Smooth muscle cell (in vitro differentiated cells): Measurements from ENCODE around the gene SLC35B4. TPM values are rescaled to one million over a fixed set of nuclear protein-coding genes. Genes with fewer than 3 reads are reported as not detected.

Source experiments
- DNase-seq: peaks from one replicate; lab custom pipeline; 2025; ENCODE audit not compliant: unreplicated experiment; lab: John Stamatoyannopoulos, UW
- H2AFZ ChIP-seq: fragments of 200-600 bp; sonication (generic); 2 replicates; pipeline ENCODE4 v1.6.0; 2016; ENCODE audit warnings: antibody characterized with exemption, low read depth, mild to moderate bottlenecking
- H3F3A ChIP-seq: fragments of 200-600 bp; sonication (generic); 2 replicates; pipeline ENCODE4 v1.6.0; 2017; ENCODE audit warnings: antibody characterized with exemption, low read depth
- H3K27ac ChIP-seq: fragments of 200-600 bp; sonication (generic); 2 replicates; pipeline ENCODE4 v1.5.1; 2016; ENCODE audit warnings: low read depth, mild to moderate bottlenecking
- H3K27me3 ChIP-seq: fragments of 200-600 bp; sonication (generic); 2 replicates; pipeline ENCODE4 v1.6.1; 2016; ENCODE audit warnings: low read depth, mild to moderate bottlenecking
- H3K36me3 ChIP-seq: fragments of 200-600 bp; sonication (generic); 2 replicates; pipeline ENCODE4 v1.5.1; 2016; ENCODE audit warnings: low read depth
- H3K4me1 ChIP-seq: fragments of 200-600 bp; sonication (generic); 2 replicates; pipeline ENCODE4 v1.5.1; 2016; ENCODE audit warnings: low read depth
- H3K4me2 ChIP-seq: fragments of 200-600 bp; sonication (generic); 2 replicates; pipeline ENCODE4 v1.6.0; 2016; ENCODE audit warnings: mild to moderate bottlenecking
- H3K4me3 ChIP-seq: fragments of 200-600 bp; sonication (generic); 2 replicates; pipeline ENCODE4 v1.5.1; 2016; ENCODE audit warnings: mild to moderate bottlenecking
- H3K79me2 ChIP-seq: fragments of 200-600 bp; sonication (generic); 2 replicates; pipeline ENCODE4 v1.6.0; 2016; ENCODE audit warnings: low read depth, mild to moderate bottlenecking
- H3K9ac ChIP-seq: fragments of 200-600 bp; sonication (generic); 2 replicates; pipeline ENCODE4 v1.6.0; 2016; ENCODE audit warnings: low read depth
- H3K9me3 ChIP-seq: fragments of 200-600 bp; sonication (generic); replicated peaks from 2 replicates; pipeline ENCODE4 v1.5.1; 2016; ENCODE audit warnings: low read depth
- H4K20me1 ChIP-seq: fragments of 200-600 bp; sonication (generic); 2 replicates; pipeline ENCODE4 v1.6.0; 2016; ENCODE audit warnings: low read depth
- WGBS: methylation state at CpG from one replicate; pipeline ENCODE4 v1.1.7; 2016; ENCODE audit warnings: low lambda C conversion rate; 5-methylcytosine and 5-hydroxymethylcytosine counted together
- polyA plus RNA-seq: library from polyadenylated mRNA; unstranded; fragments of >200 nt; fragmentation: Nextera tagmentation; extraction: Ambion mirVana; gene quantifications from 2 replicates; pipeline ENCODE4 v1.2.1, GENCODE V29; 2016
- total RNA-seq: library from RNA; depleted of rRNA; stranded (reverse); fragments of >200 nt; gene quantifications from 2 replicates; pipeline ENCODE4 v1.2.3, GENCODE V29; 2014
- TF ChIP-seq, protein P1 (sequence below): fragments of 200-600 bp; sonication (generic); IDR thresholded peaks from 2 replicates; pipeline ENCODE4 v1.5.1; 2017; ENCODE audit warnings: borderline replicate concordance, mild to moderate bottlenecking, antibody characterized with exemption; ENCODE audit not compliant: insufficient read depth, poor library complexity, severe bottlenecking

SLC35B4 gene
- total and polyA plus RNA-seq, 2 experiments from 2014 or later = 21.3 to 26.7 TPM

DNA sequence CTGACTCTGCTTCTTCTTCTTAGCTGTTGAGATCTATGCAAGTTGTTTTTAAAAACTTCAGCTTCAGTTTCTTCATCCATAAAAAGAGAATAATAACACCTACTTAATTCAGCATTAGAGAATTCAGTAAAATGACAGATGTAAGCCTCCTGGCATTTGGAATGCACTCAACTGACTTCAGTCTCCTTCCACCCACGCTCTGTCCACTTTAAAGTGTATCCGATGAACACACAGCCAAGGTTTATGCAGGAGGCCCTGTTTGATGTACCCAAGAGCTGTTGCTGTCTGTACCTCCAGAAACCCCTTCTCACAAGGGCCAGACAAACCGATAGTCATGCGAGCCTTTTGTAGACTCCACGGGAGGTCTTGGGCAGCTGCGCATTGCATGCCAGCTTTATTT is 27.1 kb upstream of the SLC35B4 start:
- Histone ChIP-seq H4K20me1 (no peaks in the 10 kb centered on the region), H3K4me2 (no peak overlapping the region), H2AFZ (no peak overlapping the region), H3K27me3 (peaks cover 28% of the 10 kb centered on the region), H3K9ac (no peak overlapping the region), H3K27ac (no peak overlapping the region), H3F3A (no peaks in the 10 kb centered on the region), H3K36me3 (no peaks in the 10 kb centered on the region), H3K9me3 (no peaks in the 10 kb centered on the region), H3K79me2 (no peaks in the 10 kb centered on the region), H3K4me3 (no peak overlapping the region), H3K4me1 (no peaks in the 10 kb centered on the region)
- no peak for DNase-seq
- 82% methylated on average over 6 of the region's 6 CpGs for WGBS
- TF ChIP-seq, protein P1, sequence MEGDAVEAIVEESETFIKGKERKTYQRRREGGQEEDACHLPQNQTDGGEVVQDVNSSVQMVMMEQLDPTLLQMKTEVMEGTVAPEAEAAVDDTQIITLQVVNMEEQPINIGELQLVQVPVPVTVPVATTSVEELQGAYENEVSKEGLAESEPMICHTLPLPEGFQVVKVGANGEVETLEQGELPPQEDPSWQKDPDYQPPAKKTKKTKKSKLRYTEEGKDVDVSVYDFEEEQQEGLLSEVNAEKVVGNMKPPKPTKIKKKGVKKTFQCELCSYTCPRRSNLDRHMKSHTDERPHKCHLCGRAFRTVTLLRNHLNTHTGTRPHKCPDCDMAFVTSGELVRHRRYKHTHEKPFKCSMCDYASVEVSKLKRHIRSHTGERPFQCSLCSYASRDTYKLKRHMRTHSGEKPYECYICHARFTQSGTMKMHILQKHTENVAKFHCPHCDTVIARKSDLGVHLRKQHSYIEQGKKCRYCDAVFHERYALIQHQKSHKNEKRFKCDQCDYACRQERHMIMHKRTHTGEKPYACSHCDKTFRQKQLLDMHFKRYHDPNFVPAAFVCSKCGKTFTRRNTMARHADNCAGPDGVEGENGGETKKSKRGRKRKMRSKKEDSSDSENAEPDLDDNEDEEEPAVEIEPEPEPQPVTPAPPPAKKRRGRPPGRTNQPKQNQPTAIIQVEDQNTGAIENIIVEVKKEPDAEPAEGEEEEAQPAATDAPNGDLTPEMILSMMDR = no peak

DNA sequence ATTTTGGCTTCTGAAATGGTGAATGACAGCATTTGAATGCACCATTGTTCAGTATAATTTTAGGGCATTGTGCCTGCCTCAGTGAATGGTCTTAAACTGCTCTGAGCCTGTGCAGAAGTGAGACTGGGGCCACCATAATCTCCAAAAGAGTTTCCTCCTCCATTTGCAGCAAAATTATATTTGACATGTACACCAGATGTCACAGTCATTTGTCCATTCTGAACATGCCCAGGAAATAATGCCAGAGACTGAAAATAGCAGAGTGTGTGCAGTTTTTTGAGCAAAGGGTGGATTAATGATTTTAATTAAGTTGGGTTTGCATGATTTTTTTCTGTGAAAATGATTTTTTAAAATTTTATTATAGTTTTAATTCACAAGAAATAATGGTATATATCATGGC is 26.4 kb upstream of the SLC35B4 start:
- DNase-seq = no peak
- Histone ChIP-seq H3K79me2 (no peaks in the 10 kb centered on the region), H3K9me3 (no peaks in the 10 kb centered on the region)

DNA sequence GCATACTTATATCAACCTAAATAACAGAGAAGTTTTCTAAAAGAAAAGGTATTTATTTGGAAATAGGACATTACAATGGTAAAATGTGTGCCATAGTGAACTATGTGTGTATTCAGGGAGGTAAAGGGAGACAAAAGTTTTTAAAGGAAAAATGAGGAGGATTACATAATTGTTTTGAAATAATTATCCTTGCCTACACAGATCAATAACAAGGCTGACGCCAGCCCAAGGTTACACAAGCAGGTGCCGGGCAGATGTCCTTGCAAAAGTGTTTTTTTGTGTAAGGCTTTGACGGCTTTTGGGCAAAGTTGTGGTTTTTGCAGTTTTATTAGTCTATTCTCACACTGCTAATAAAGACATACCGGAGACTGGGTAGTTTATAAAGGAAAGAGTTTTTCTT is 22.7 kb upstream of the SLC35B4 start:
- no peaks in the 10 kb centered on the region for H3K36me3 ChIP-seq
- H2AFZ ChIP-seq = no peak overlapping the region
- H3K9ac ChIP-seq = no peak overlapping the region
- H3K27me3 ChIP-seq = peaks cover 23% of the 10 kb centered on the region
- H3F3A ChIP-seq = no peaks in the 10 kb centered on the region
- 91% methylated on average over 4 of the region's 4 CpGs for WGBS
- no peak for DNase-seq
- TF ChIP-seq, protein P1 = no peak
- H4K20me1 ChIP-seq = no peaks in the 10 kb centered on the region
- H3K4me3 ChIP-seq = no peak overlapping the region
- H3K9me3 ChIP-seq = no peaks in the 10 kb centered on the region
- no peaks in the 10 kb centered on the region for H3K79me2 ChIP-seq
- no peak overlapping the region for H3K27ac ChIP-seq
- H3K4me1 ChIP-seq = no peaks in the 10 kb centered on the region
- H3K4me2 ChIP-seq = no peak overlapping the region

More for the DNA sequence above, 26.4 kb upstream of the SLC35B4 start:
- Histone ChIP-seq H3K4me1 (no peaks in the 10 kb centered on the region), H3K4me3 (no peak overlapping the region), H3K4me2 (no peak overlapping the region), H4K20me1 (no peaks in the 10 kb centered on the region), H3K27me3 (peaks cover 28% of the 10 kb centered on the region), H3K9ac (no peak overlapping the region), H3K27ac (no peak overlapping the region), H2AFZ (no peak overlapping the region), H3K36me3 (no peaks in the 10 kb centered on the region), H3F3A (no peaks in the 10 kb centered on the region)
- TF ChIP-seq, protein P1 = no peak

DNA sequence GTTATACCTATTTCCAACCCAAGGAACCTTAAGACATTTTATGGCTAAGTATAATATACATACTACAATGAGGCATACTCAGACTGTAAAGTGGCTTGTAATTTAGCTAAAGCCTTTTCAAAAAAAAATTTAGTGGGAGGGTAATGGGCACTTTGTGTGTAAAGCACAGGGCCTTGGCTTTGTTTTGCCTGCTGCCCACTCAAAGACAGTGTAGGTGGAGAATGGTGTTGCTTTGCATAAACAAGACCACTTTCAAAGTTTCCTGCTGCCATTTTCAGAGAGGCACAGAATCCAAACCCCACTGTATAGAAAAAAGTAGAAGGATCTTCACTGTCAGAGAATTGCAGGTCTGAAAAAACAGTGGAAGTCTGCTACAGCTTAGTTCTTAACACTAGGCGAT is 21.2 kb upstream of the SLC35B4 start:
- TF ChIP-seq, protein P1 = no peak
- no peaks in the 10 kb centered on the region for H3K36me3 ChIP-seq
- H3K4me1 ChIP-seq = no peaks in the 10 kb centered on the region
- no peak for DNase-seq
- WGBS = 95% methylated on average over 1 of the region's 1 CpG
- H3K4me2 ChIP-seq = no peak overlapping the region
- no peaks in the 10 kb centered on the region for H3K79me2 ChIP-seq
- H3K9ac ChIP-seq = no peak overlapping the region
- no peak overlapping the region for H2AFZ ChIP-seq
- no peak overlapping the region for H3K27ac ChIP-seq
- H3K4me3 ChIP-seq = no peak overlapping the region
- peaks cover 16% of the 10 kb centered on the region for H3K27me3 ChIP-seq
- no peaks in the 10 kb centered on the region for H4K20me1 ChIP-seq
- H3F3A ChIP-seq = no peaks in the 10 kb centered on the region
- no peaks in the 10 kb centered on the region for H3K9me3 ChIP-seq
